Measurements from ENCODE around the gene FECH.

Gene FECH, protein sequence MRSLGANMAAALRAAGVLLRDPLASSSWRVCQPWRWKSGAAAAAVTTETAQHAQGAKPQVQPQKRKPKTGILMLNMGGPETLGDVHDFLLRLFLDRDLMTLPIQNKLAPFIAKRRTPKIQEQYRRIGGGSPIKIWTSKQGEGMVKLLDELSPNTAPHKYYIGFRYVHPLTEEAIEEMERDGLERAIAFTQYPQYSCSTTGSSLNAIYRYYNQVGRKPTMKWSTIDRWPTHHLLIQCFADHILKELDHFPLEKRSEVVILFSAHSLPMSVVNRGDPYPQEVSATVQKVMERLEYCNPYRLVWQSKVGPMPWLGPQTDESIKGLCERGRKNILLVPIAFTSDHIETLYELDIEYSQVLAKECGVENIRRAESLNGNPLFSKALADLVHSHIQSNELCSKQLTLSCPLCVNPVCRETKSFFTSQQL

DNA sequence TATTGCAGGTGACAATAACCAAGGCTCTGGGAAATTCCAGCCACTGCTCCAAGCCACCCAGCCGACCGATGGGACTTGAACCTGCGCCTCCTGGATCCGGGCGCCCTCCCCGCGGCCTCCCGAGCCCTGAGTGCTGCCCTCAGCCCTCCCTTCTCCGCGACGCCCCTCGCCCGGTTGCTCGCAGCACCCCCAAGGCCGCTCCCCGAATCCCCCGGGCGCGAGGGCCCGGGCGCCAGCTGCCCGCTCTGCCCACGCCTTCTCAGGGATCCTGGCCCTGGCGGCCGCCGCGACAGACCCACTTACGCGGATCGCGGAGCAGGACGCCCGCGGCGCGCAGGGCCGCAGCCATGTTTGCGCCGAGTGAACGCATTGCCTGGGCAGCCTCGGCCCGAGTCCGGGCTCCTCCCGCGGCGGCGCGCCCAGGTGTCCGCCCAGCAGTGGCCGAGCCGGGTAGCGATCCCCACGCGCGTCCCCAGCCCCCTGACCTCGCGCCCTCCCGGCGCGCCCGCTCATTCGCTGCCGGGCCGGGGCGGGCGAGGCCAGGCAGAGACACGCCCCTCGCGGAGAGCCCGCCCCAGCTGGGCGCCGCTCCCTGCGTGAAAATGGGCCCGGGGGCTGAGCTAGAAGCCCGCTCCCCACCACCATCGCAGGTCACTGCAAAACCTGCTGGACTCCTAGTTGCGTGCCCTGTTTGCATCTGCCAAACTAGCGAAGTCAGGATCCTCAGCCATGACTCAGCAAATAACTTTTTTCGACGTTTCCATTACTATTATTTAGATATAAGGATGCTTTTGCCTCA, at the start of gene FECH:
Gene FECH (minus strand): TSS at position 452 of the 799 bp plus-strand sequence. CDS start 82 bp downstream, at position 370.
- H3K27ac ChIP-seq, result peak within 1 kb of the TSS; percentile 88 to 90
- TF ChIP-seq, protein P1, sequence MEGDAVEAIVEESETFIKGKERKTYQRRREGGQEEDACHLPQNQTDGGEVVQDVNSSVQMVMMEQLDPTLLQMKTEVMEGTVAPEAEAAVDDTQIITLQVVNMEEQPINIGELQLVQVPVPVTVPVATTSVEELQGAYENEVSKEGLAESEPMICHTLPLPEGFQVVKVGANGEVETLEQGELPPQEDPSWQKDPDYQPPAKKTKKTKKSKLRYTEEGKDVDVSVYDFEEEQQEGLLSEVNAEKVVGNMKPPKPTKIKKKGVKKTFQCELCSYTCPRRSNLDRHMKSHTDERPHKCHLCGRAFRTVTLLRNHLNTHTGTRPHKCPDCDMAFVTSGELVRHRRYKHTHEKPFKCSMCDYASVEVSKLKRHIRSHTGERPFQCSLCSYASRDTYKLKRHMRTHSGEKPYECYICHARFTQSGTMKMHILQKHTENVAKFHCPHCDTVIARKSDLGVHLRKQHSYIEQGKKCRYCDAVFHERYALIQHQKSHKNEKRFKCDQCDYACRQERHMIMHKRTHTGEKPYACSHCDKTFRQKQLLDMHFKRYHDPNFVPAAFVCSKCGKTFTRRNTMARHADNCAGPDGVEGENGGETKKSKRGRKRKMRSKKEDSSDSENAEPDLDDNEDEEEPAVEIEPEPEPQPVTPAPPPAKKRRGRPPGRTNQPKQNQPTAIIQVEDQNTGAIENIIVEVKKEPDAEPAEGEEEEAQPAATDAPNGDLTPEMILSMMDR (IDR thresholded peaks at IDR 0.05), result peak; percentile 3 to 17
- peaks cover 0 to 15% (median 8%) of the 10 kb centered on the region in 4 donors for H3K4me1 ChIP-seq
- no peaks in the 10 kb centered on the region for H3K9me3 ChIP-seq
- intact Hi-C loops (cut with DNase I; ENCODE audit: low total_unique reads), result no loop called here
- peaks cover 0 to 2% (median 0%) of the 10 kb centered on the region in 3 donors for H3K36me3 ChIP-seq
- peak within 1 kb of the TSS; percentile 80 to 88 for H3K4me3 ChIP-seq
- peak; percentile 76 to 88 for DNase-seq
- no peaks in the 10 kb centered on the region for H3K27me3 ChIP-seq

- no peak for DNase-seq
- no peak overlapping the region for H3K4me3 ChIP-seq
- H3K4me1 ChIP-seq, result peaks cover 0 to 12% (median 2%) of the 10 kb centered on the region in 4 donors
- no peak overlapping the region for H3K27ac ChIP-seq
- TF ChIP-seq, protein P1 (IDR thresholded peaks at IDR 0.05), result no peak
- H3K9me3 ChIP-seq, result no peaks in the 10 kb centered on the region
- intact Hi-C loops (cut with DNase I; ENCODE audit: low total_unique reads), result no loop called here
- no peaks in the 10 kb centered on the region for H3K36me3 ChIP-seq
- no peaks in the 10 kb centered on the region for H3K27me3 ChIP-seq
Measured at GRCh38 chr18:57635003-57635822, 48.7 kb upstream of the FECH start.

- Histone ChIP-seq H3K27ac (no peak overlapping the region), H3K4me3 (no peak overlapping the region), H3K4me1 (peaks cover 0 to 19% (median 2%) of the 10 kb centered on the region in 4 donors), H3K9me3 (no peaks in the 10 kb centered on the region), H3K27me3 (no peaks in the 10 kb centered on the region), H3K36me3 (no peaks in the 10 kb centered on the region)
- intact Hi-C loops (cut with DNase I; ENCODE audit: low total_unique reads), result loop anchor here (5.0 kb wide), 1 partner anchor 491 kb away; no protein-coding TSS in a partner anchor
- TF ChIP-seq, protein P1 (IDR thresholded peaks at IDR 0.05), result no peak
- DNase-seq, result no peak
Measured at GRCh38 chr18:57631697-57632096, 45.2 kb upstream of the FECH start.

DNA sequence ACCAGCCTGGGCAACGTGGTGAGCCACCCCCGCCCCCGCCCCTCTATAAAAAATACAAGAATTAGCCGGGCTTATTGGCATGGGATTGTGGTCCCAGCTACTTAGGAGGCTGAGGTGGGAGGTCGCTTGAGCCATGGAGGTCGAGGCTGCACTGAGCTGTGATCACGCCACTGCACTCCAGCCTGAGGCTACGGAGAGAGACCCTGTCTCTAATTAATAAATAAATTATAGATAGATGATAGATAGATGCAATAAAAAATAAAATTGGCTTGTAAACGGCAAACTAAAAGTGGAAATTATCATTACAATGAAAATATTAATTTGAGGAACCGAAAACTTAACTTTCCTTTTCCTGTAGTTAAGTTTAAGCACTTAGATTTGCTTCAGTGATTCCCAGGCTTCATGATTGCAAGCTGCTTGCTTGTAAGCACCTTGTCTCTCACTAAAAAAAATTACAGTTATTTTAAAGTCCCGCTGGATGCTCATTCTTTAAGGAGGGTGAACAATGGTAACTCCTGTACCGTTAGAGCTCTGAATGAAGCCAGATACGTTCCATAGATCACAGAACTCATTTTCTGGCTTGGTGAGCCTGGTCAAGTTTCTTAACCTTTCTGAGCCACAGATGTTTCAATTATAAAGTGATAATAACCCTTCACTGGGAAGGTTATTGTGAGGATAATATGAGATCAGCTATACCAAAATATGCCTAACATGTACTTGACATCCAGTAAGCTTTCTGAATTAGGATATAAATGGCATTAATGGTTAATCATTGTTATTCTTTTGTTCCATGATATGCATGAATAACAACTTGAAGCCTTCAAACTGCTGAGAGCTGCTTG, 44.5 kb upstream of the FECH start:
- peak overlapping the region; percentile 74 to 75 for H3K27ac ChIP-seq
- peaks cover 0 to 19% (median 2%) of the 10 kb centered on the region in 4 donors for H3K4me1 ChIP-seq
- TF ChIP-seq, protein P1 (IDR thresholded peaks at IDR 0.05), result no peak
- intact Hi-C loops (cut with DNase I; ENCODE audit: low total_unique reads), result loop anchor here (5.0 kb wide), 1 partner anchor 491 kb away; no protein-coding TSS in a partner anchor
- no peaks in the 10 kb centered on the region for H3K36me3 ChIP-seq
- H3K27me3 ChIP-seq, result no peaks in the 10 kb centered on the region
- H3K9me3 ChIP-seq, result no peaks in the 10 kb centered on the region
- no peak for DNase-seq
- H3K4me3 ChIP-seq, result peak overlapping the region; percentile 57 to 62
